Liver (tissue), 9 donors: ENCODE data around the gene PHKB. TPM values are rescaled to one million over a fixed set of nuclear protein-coding genes. Genes with fewer than 3 reads are reported as not detected.

Experiments
- DNase-seq: peaks from one replicate; pipeline ENCODE4 v3.0.0-alpha.2; 2017; ENCODE audit warnings: low spot score
- H3K27ac ChIP-seq, 2 donors: one replicate each; pipeline ENCODE4 v1.7.0; 2013; ENCODE audit warnings: inconsistent platforms in 2 of 2, low read length in 2 of 2, control low read depth in 1 of 2, low read depth in 1 of 2, mild to moderate bottlenecking in 1 of 2
- H3K27me3 ChIP-seq, 4 donors: one replicate each; pipeline versions ENCODE4 v1.6.1 to v1.7.0; 2013; ENCODE audit warnings: low read length in 3 of 4, inconsistent platforms in 1 of 4, mild to moderate bottlenecking in 1 of 4, moderate library complexity in 1 of 4; ENCODE audit not compliant: control insufficient read depth in 4 of 4, insufficient read depth in 4 of 4
- H3K36me3 ChIP-seq, 4 donors: one replicate each; pipeline versions ENCODE4 v1.6.1 to v1.7.0; 2013; ENCODE audit warnings: low read length in 3 of 4, mild to moderate bottlenecking in 3 of 4, low read depth in 1 of 4, moderate library complexity in 1 of 4; ENCODE audit not compliant: control insufficient read depth in 4 of 4, insufficient read depth in 3 of 4
- H3K4me1 ChIP-seq, 4 donors: one replicate each; pipeline versions ENCODE4 v1.6.1 to v1.7.0; 2013; ENCODE audit warnings: low read length in 3 of 4, mild to moderate bottlenecking in 3 of 4, moderate library complexity in 1 of 4; ENCODE audit not compliant: control insufficient read depth in 4 of 4, insufficient read depth in 4 of 4
- H3K4me3 ChIP-seq, 3 donors: one replicate each; pipeline versions ENCODE4 v1.6.1 to v1.7.0; 2013; ENCODE audit warnings: low read length in 3 of 3, control low read depth in 1 of 3, low read depth in 1 of 3, mild to moderate bottlenecking in 1 of 3
- H3K9ac ChIP-seq, 2 donors: one replicate each; pipeline ENCODE4 v1.7.0; 2013; ENCODE audit warnings: low read length in 2 of 2, mild to moderate bottlenecking in 2 of 2, moderate library complexity in 2 of 2, control low read depth in 1 of 2, low read depth in 1 of 2
- H3K9me3 ChIP-seq, 4 donors: one replicate each; pipeline versions ENCODE4 v1.6.1 to v1.7.0; 2013; ENCODE audit warnings: low read length in 3 of 4; ENCODE audit not compliant: control insufficient read depth in 4 of 4
- EGR1 ChIP-seq, 2 donors: IDR thresholded peaks; 2 replicates each; pipeline ENCODE4 v1.6.1; 2016 to 2018; ENCODE audit warnings: antibody characterized with exemption in 2 of 2, low read depth in 2 of 2
- FOXA1 ChIP-seq: IDR thresholded peaks from 2 replicates; pipeline ENCODE4 v1.6.1; 2016; ENCODE audit warnings: antibody characterized with exemption
- FOXA2 ChIP-seq: IDR thresholded peaks from 2 replicates; pipeline ENCODE4 v1.6.1; 2016; ENCODE audit warnings: antibody characterized with exemption
- GABPA ChIP-seq, 2 donors: IDR thresholded peaks in 1 of 2; conservative IDR thresholded peaks in 1 of 2; 2 replicates each; pipeline ENCODE4 v1.6.1; 2016; ENCODE audit warnings: antibody characterized with exemption in 2 of 2, mild to moderate bottlenecking in 1 of 2, moderate library complexity in 1 of 2
- HNF4A ChIP-seq, 2 donors: conservative IDR thresholded peaks; 2 replicates each; pipeline ENCODE4 v1.6.1; 2016; ENCODE audit warnings: antibody characterized with exemption in 2 of 2, mild to moderate bottlenecking in 2 of 2
- HNF4G ChIP-seq: IDR thresholded peaks from 2 replicates; pipeline ENCODE4 v1.6.1; 2016; ENCODE audit warnings: antibody characterized with exemption
- JUND ChIP-seq, 2 donors: IDR thresholded peaks; 2 replicates each; pipeline ENCODE4 v1.6.1; 2016; ENCODE audit warnings: antibody characterized with exemption in 2 of 2
- MAX ChIP-seq: IDR thresholded peaks from 2 replicates; pipeline ENCODE4 v1.6.1; 2016; ENCODE audit warnings: antibody characterized with exemption
- NR2F2 ChIP-seq: IDR thresholded peaks from 2 replicates; pipeline ENCODE4 v1.6.1; 2016; ENCODE audit warnings: antibody characterized with exemption
- RAD21 ChIP-seq, 2 donors: IDR thresholded peaks; 2 replicates each; pipeline ENCODE4 v1.6.1; 2016; ENCODE audit warnings: antibody characterized with exemption in 2 of 2, mild to moderate bottlenecking in 2 of 2
- REST ChIP-seq: IDR thresholded peaks from 2 replicates; pipeline ENCODE4 v1.6.1; 2016; ENCODE audit warnings: antibody characterized with exemption, mild to moderate bottlenecking
- RXRA ChIP-seq, 2 donors: IDR thresholded peaks; 2 replicates each; pipeline ENCODE4 v1.6.1; 2017 to 2018; ENCODE audit warnings: antibody characterized with exemption in 2 of 2, mild to moderate bottlenecking in 1 of 2
- SP1 ChIP-seq: IDR thresholded peaks from 2 replicates; pipeline ENCODE4 v1.6.1; 2018; ENCODE audit warnings: antibody characterized with exemption, mild to moderate bottlenecking
- TAF1 ChIP-seq: conservative IDR thresholded peaks from 2 replicates; pipeline ENCODE4 v1.6.1; 2016; ENCODE audit warnings: antibody characterized with exemption, mild to moderate bottlenecking
- YY1 ChIP-seq: IDR thresholded peaks from 2 replicates; pipeline ENCODE4 v1.6.1; 2016; ENCODE audit warnings: antibody characterized with exemption, mild to moderate bottlenecking
- ZBTB33 ChIP-seq: IDR thresholded peaks from 2 replicates; pipeline ENCODE4 v1.6.1; 2016; ENCODE audit warnings: antibody characterized with exemption
- WGBS: extraction: QIAGEN DNeasy Blood & Tissue Kit; methylation state at CpG from one replicate; pipeline ENCODE4 v1.1.7; 2013; 5-methylcytosine and 5-hydroxymethylcytosine counted together
- polyA plus RNA-seq, 2 donors: library from polyadenylated mRNA; stranded (reverse) in 1 of 2; unstranded in 1 of 2; fragments of 200-250 nt in 1 of 2; fragments of >200 nt in 1 of 2; fragmentation: Nextera tagmentation in 1 of 2; extraction: Ambion mirVana in 1 of 2; gene quantifications; one replicate each; pipeline versions ENCODE4 v1.2.1 to v1.2.3, GENCODE V29; 2013 to 2015
- total RNA-seq, 2 donors: library from RNA; depleted of rRNA; stranded (reverse); fragments of >200 nt; gene quantifications; one replicate each; pipeline ENCODE4 v1.2.3, GENCODE V29; 2014
- TF ChIP-seq, protein P1 (sequence below): IDR thresholded peaks from 2 replicates; pipeline ENCODE4 v1.6.1; 2016; ENCODE audit warnings: antibody characterized with exemption
- TF ChIP-seq, protein P2 (sequence below): fragments of 150-350 bp; IDR thresholded peaks from 2 replicates; pipeline ENCODE4 v1.5.1; 2017; ENCODE audit warnings: improper control_type of control experiment, low read depth, low read length; ENCODE audit not compliant: missing input control
- donor health status: healthy.
- donor health status: healthy.
- donor health status: healthy.
- donor health status: healthy.
- donor health status: healthy.

Gene PHKB
- total and polyA plus RNA-seq, 4 donors, result 13.2 to 49.1 (median 29.0) TPM

DNA sequence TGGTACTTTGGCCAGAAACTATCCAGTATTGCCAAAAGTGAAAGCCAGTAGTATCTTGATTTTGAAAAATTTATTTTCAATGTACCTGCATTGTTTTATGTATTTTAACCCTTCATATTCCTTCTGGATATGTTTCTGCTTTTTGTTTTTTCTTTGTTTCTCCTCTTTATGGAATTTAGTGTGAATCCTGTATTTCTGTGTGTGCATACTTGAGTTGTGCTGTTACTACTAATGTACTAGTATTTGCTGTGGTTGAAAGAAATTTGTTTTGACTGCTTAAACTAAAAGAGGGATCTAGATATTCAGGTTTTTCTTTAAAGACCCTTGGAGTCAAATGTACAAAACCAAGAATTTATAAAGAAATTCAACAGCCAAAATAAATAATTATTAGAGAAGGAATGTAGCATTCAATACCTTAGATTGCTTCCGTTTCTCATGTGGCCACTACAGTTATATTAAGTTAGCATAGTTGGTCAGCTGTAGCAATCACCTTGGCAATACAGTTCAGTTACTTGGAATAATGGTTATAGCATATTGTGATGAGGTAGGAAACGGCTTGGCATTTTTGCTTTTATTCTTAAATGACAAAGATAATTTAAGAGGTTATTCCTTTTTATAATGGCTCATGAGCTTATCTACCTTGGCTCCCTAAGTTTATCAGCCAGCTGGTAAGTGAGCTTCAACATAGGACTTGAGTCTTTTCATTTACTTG, 4.9 kb downstream of the PHKB start:
- WGBS, result 90% methylated on average over 2 of the region's 2 CpGs
- H3K9me3 ChIP-seq, result no peaks in the 10 kb centered on the region
- H3K4me3 ChIP-seq, result no peak overlapping the region
- TF ChIP-seq RXRA (IDR thresholded peaks at IDR 0.05) (no peak), REST (no peak), HNF4A (conservative IDR thresholded peaks at IDR 0.05) (no peak), YY1 (no peak), JUND (IDR thresholded peaks at IDR 0.05) (no peak), FOXA1 (no peak), GABPA (IDR thresholded peaks at IDR 0.05 in 1 of 2, conservative IDR thresholded peaks at IDR 0.05 in 1 of 2) (no peak), EGR1 (IDR thresholded peaks at IDR 0.05; ENCODE audit: low read depth in 2 of 2) (no peak), SP1 (no peak), TAF1 (no peak), MAX (no peak), FOXA2 (no peak), HNF4G (no peak), NR2F2 (no peak), RAD21 (IDR thresholded peaks at IDR 0.05) (no peak)
- TF ChIP-seq, protein P1, sequence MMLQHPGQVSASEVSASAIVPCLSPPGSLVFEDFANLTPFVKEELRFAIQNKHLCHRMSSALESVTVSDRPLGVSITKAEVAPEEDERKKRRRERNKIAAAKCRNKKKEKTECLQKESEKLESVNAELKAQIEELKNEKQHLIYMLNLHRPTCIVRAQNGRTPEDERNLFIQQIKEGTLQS, result no peak
- TF ChIP-seq, protein P2, sequence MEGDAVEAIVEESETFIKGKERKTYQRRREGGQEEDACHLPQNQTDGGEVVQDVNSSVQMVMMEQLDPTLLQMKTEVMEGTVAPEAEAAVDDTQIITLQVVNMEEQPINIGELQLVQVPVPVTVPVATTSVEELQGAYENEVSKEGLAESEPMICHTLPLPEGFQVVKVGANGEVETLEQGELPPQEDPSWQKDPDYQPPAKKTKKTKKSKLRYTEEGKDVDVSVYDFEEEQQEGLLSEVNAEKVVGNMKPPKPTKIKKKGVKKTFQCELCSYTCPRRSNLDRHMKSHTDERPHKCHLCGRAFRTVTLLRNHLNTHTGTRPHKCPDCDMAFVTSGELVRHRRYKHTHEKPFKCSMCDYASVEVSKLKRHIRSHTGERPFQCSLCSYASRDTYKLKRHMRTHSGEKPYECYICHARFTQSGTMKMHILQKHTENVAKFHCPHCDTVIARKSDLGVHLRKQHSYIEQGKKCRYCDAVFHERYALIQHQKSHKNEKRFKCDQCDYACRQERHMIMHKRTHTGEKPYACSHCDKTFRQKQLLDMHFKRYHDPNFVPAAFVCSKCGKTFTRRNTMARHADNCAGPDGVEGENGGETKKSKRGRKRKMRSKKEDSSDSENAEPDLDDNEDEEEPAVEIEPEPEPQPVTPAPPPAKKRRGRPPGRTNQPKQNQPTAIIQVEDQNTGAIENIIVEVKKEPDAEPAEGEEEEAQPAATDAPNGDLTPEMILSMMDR, result no peak
- no peaks in the 10 kb centered on the region for H3K27me3 ChIP-seq
- peaks cover 2 to 18% (median 7%) of the 10 kb centered on the region in 4 donors for H3K4me1 ChIP-seq
- DNase-seq, result no peak
- H3K9ac ChIP-seq, result no peak overlapping the region
- H3K27ac ChIP-seq, result no peak overlapping the region
- H3K36me3 ChIP-seq, result no peaks in the 10 kb centered on the region

DNA sequence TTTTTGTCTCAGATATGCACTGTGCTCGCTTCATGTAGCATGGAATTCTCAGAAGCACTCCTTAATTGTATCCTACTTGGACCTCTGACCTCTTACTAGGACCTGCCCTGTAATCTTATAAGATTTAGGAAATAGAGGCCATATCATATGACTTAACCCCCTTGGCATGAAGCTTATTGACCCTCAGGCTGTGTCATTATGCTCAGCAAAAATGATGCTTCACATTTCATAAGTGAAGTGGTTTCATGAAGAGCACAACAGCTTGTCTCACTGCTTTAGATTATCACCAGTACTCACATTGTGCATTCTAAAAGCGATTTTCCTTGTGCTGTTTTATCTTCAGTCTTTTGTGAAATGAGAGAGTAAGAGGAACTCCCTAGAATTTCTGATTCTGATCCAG, 6.4 kb downstream of the PHKB start:
- 86% methylated on average over 2 of the region's 2 CpGs for WGBS
- no peak overlapping the region for H3K9ac ChIP-seq
- no peak overlapping the region for H3K4me3 ChIP-seq
- no peak for DNase-seq
- no peaks in the 10 kb centered on the region for H3K36me3 ChIP-seq
- H3K9me3 ChIP-seq, result no peaks in the 10 kb centered on the region
- no peak overlapping the region for H3K27ac ChIP-seq
- no peaks in the 10 kb centered on the region for H3K27me3 ChIP-seq
- peaks cover 0 to 12% (median under 1%) of the 10 kb centered on the region in 4 donors for H3K4me1 ChIP-seq
- TF ChIP-seq HNF4G (no peak), EGR1 (IDR thresholded peaks at IDR 0.05; ENCODE audit: low read depth in 2 of 2) (no peak), RXRA (IDR thresholded peaks at IDR 0.05) (no peak), FOXA2 (no peak), FOXA1 (no peak), ZBTB33 (no peak), RAD21 (IDR thresholded peaks at IDR 0.05) (no peak), TAF1 (no peak), REST (no peak)
- TF ChIP-seq, protein P2, result no peak
